Activated CD4-positive, alpha-beta T cell treated with anti-CD3 and anti-CD28 coated beads, Interleukin-2, amount 50 U/mL, for 1 hour (primary cell): Measurements from ENCODE around the gene PTPRG.

ENCODE experiments used
- DNase-seq: peaks from one replicate; pipeline ENCODE4 v3.0.0-alpha.2; 2020

PTPRG gene

GRCh38 chr3:61774279-61774890 lies 213.0 kb downstream of the PTPRG start:
- no peak for DNase-seq

GRCh38 chr3:61776390-61776789 lies 215.0 kb downstream of the PTPRG start:
- DNase-seq = no peak

- no peak for DNase-seq
Measured at GRCh38 chr3:61777483-61777882, 216.1 kb downstream of the PTPRG start.

- no peak for DNase-seq
Measured at GRCh38 chr3:61778095-61778494, 216.7 kb downstream of the PTPRG start.

- DNase-seq = no peak
Measured at GRCh38 chr3:61780016-61780415, 218.6 kb downstream of the PTPRG start.

GRCh38 chr3:61780455-61781228 lies 219.3 kb downstream of the PTPRG start:
- no peak for DNase-seq

- DNase-seq = no peak
Measured at GRCh38 chr3:61783993-61784718, 222.8 kb downstream of the PTPRG start.

- no peak for DNase-seq
Measured at GRCh38 chr3:61788623-61789507, 227.5 kb downstream of the PTPRG start.

- no peak for DNase-seq
Measured at GRCh38 chr3:61789861-61790260, 228.5 kb downstream of the PTPRG start.

GRCh38 chr3:61790411-61790810 lies 229.0 kb downstream of the PTPRG start:
- no peak for DNase-seq

GRCh38 chr3:61793056-61793455 lies 231.7 kb downstream of the PTPRG start:
- DNase-seq = no peak

- no peak for DNase-seq
Measured at GRCh38 chr3:61793521-61793920, 232.2 kb downstream of the PTPRG start.

GRCh38 chr3:61794341-61794740 lies 233.0 kb downstream of the PTPRG start:
- no peak for DNase-seq

GRCh38 chr3:61794961-61795360 lies 233.6 kb downstream of the PTPRG start:
- DNase-seq = no peak

GRCh38 chr3:61796088-61796680 lies 234.8 kb downstream of the PTPRG start:
- no peak for DNase-seq

GRCh38 chr3:61796911-61797310 lies 235.5 kb downstream of the PTPRG start:
- DNase-seq = no peak

GRCh38 chr3:61802772-61803171 lies 241.4 kb downstream of the PTPRG start:
- no peak for DNase-seq

GRCh38 chr3:61803983-61804382 lies 242.6 kb downstream of the PTPRG start:
- no peak for DNase-seq

- no peak for DNase-seq
Measured at GRCh38 chr3:61804782-61805181, 243.4 kb downstream of the PTPRG start.

GRCh38 chr3:61805510-61806080 lies 244.2 kb downstream of the PTPRG start:
- DNase-seq = no peak

GRCh38 chr3:61806810-61807209 lies 245.4 kb downstream of the PTPRG start:
- no peak for DNase-seq

GRCh38 chr3:61807865-61808276 lies 246.5 kb downstream of the PTPRG start:
- DNase-seq = no peak
